SK-N-MC (cell line): Measurements from ENCODE around the gene NDUFAF8.

ENCODE experiments used
- DNase-seq: peaks from one replicate; pipeline ENCODE4 v3.0.0-alpha.2; 2011; ENCODE audit warnings: low read depth, low spot score
- H3K27ac ChIP-seq: fragments of 200-600 bp; sonication (generic); 2 replicates; pipeline ENCODE4 v1.5.1; 2016; ENCODE audit warnings: mixed run types
- H3K36me3 ChIP-seq: fragments of 200-600 bp; sonication (generic); 2 replicates; pipeline ENCODE4 v1.6.1; 2017; ENCODE audit warnings: antibody characterized with exemption, low read length, mixed read lengths; ENCODE audit not compliant: insufficient read depth
- H3K4me3 ChIP-seq: fragments of 200-600 bp; sonication (generic); 2 replicates; pipeline ENCODE4 v1.5.1; 2016
- H3K9ac ChIP-seq: fragments of 200-600 bp; sonication (generic); 2 replicates; pipeline ENCODE4 v1.8.0; 2017; ENCODE audit warnings: mixed run types, mixed read lengths; ENCODE audit not compliant: insufficient read length
- H3K9me3 ChIP-seq: fragments of 200-600 bp; sonication (generic); 2 replicates; pipeline ENCODE4 v1.6.1; 2017; ENCODE audit warnings: low read depth, mild to moderate bottlenecking, antibody characterized with exemption, low read length, moderate library complexity, mixed read lengths
- EZH2 ChIP-seq: fragments of 200-600 bp; sonication (generic); IDR thresholded peaks from one replicate; pipeline ENCODE4 v1.6.1; 2017; ENCODE audit warnings: antibody characterized with exemption
- FOXP2 ChIP-seq: optimal IDR thresholded peaks from 2 replicates; pipeline ENCODE3; 2011; ENCODE audit warnings: mild to moderate bottlenecking, moderate library complexity; ENCODE audit not compliant: insufficient read depth; ENCODE audit errors: extremely low read length, control extremely low read depth
- POLR2AphosphoS5 ChIP-seq: IDR thresholded peaks from 2 replicates; pipeline ENCODE4 v1.6.1; 2012; ENCODE audit warnings: mild to moderate bottlenecking, low read depth, low read length, borderline replicate concordance

The NDUFAF8 gene

DNA sequence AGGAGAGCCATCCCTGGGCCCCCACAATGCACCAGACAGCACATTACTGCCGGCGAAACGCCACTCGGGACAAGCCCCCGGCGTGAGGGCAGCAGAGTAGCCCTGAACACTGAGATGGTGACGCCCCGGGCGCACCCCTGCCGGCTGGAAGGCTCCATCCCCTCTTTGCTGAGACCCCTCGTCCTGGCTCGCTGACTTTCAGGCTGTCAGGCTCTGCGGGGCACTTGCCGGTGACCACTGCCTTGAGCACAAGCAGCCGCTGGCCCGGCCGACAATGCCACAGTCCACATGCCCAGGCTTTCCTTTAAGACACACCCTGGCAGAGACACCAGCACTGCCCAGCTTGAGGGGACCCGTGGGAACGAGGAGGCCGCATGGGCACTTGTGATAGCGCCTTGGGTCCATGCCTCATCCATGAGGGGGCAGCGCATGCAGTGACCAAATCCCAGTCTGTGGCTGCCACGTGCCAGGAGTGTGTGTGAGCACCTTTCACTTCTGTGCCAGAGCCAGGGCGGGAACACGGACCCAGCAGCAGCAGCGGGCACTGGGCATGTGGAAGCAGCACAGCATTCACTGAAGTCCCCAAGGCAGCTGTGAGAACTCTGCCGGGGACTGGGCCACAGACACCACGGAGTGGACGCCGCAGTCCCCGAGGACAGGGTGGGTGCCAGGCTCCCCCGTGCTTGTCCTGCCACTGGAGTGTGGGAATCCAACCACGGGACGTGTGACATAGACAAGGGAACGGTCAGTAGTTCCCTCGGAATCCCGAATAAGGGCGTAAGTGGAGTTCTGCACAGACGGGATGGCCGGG is 24.5 kb downstream of the NDUFAF8 start:
- Histone ChIP-seq H3K27ac (no peak overlapping the region), H3K36me3 (peaks cover 3% of the 10 kb centered on the region; the same call in 1 of the 2 replicates), H3K9me3 (no peaks in the 10 kb centered on the region), H3K4me3 (no peak overlapping the region), H3K9ac (no peak overlapping the region)
- TF ChIP-seq POLR2AphosphoS5 (no peak), EZH2 (no peak), FOXP2 (no peak)
- DNase-seq = no peak

DNA sequence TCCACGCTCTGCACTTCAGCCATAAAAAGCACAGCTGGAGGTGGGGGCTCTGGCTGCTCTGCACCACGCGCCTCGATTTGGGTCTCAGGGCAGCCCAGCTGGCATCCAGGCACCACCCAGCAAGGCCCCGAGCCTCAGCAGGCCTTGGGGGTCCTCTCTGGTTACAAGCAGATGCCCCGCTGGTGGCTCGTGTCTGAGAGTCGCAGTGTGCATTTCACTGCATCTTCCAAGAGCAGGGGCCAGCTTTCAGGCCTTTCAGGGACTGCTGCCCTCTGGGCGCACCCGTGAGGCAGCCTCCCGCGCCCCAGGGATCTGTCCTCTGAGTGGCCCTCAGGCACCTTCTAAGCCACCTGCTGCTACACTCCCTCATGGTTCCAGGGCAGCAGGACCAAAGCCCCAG is 25.5 kb downstream of the NDUFAF8 start:
- no peaks in the 10 kb centered on the region for H3K9me3 ChIP-seq
- H3K36me3 ChIP-seq = peaks cover 3% of the 10 kb centered on the region; the same call in 1 of the 2 replicates
- no peak overlapping the region for H3K9ac ChIP-seq
- no peak for DNase-seq
- TF ChIP-seq EZH2 = no peak
- no peak for TF ChIP-seq POLR2AphosphoS5
- TF ChIP-seq FOXP2 = no peak
- H3K27ac ChIP-seq = no peak overlapping the region
- no peak overlapping the region for H3K4me3 ChIP-seq

DNA sequence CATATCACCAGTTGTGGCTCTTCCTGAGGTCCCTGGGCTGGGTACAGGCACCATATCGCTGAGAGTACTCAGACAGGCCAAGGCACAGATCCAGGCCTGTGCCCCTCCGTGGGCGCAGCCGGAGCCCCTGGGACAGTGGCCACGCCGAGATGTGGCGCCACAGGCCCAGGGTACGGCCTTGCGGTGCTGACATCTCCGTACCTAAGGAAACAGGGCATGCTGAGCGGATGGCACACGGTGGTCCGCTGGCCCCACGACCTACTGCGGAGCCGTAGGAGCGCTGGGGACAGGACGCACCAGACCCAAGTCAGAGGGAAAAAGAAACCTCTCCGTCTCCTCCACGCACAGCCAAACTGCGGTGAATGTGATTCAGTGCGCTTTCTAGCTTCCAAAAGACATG is 26.5 kb downstream of the NDUFAF8 start:
- TF ChIP-seq POLR2AphosphoS5 = no peak
- TF ChIP-seq EZH2 = no peak
- TF ChIP-seq FOXP2 = no peak
- H3K9me3 ChIP-seq = no peaks in the 10 kb centered on the region
- no peak overlapping the region for H3K4me3 ChIP-seq
- no peak overlapping the region for H3K9ac ChIP-seq
- H3K36me3 ChIP-seq = peaks cover 8% of the 10 kb centered on the region; the same call in 1 of the 2 replicates
- H3K27ac ChIP-seq = no peak overlapping the region
- DNase-seq = no peak

DNA sequence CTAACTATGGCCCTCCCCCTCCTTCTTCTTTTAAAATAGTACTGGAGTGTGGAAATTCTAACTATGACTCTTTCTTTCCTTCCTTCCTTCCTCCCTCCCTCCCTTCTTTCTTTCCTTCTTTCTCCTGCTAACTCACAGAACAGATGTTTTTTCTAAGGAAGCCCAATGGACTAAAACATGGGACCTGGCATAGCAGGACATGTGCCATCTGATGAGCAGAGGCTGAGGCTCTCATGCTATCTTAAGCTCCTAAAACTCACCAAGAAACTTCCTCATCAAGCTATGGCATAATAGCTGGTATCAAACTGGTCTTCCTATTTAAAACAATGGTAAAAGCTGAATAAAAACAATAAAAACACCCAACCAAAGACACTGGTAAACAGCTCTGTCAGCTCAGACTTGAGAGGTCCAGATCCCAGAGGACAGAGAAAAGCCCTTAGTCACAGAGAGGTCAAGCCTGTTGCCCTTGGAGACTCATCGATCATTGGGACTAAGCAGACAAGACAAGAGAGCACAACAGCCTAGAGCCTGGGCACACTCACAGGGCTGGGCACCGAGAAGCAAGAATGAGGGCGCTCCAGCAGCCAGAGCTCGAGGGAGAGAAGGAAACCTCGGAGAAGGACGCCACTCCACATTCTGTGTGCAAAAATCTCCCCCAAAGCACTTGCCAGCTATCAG is 28.4 kb downstream of the NDUFAF8 start:
- H3K9me3 ChIP-seq = no peaks in the 10 kb centered on the region
- H3K4me3 ChIP-seq = no peak overlapping the region
- H3K9ac ChIP-seq = no peak overlapping the region
- H3K27ac ChIP-seq = 0 out of 2 replicates have a peak overlapping the region, but pooled peaks have one; percentile 50
- TF ChIP-seq EZH2 (no peak), POLR2AphosphoS5 (no peak), FOXP2 (no peak)
- no peak for DNase-seq
- H3K36me3 ChIP-seq = peaks cover 8% of the 10 kb centered on the region; the same call in 1 of the 2 replicates

DNA sequence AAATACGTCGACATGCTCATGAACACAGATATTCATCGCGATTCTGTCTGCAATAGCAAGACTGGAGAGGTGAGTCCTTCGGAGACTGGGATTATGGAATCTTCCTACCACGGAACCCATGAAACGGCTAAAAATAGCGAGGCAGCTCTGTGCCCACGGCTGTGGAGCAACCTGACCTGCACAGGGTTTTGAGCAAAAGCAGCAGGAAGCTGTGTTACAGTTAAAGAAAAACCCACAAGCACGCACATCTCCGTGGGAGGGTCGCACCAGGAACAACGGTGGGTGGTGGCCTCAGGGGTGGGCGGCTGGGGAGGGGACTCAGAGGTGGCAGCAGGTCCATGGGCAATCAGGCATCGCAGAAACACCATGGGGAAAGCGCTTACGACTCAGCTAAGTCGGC is 31.2 kb downstream of the NDUFAF8 start:
- Histone ChIP-seq H3K27ac (no peak overlapping the region), H3K36me3 (peaks cover 20% of the 10 kb centered on the region; the same call in 1 of the 2 replicates), H3K9me3 (no peaks in the 10 kb centered on the region), H3K9ac (no peak overlapping the region), H3K4me3 (no peak overlapping the region)
- DNase-seq = no peak
- TF ChIP-seq FOXP2 = no peak
- no peak for TF ChIP-seq POLR2AphosphoS5
- no peak for TF ChIP-seq EZH2

DNA sequence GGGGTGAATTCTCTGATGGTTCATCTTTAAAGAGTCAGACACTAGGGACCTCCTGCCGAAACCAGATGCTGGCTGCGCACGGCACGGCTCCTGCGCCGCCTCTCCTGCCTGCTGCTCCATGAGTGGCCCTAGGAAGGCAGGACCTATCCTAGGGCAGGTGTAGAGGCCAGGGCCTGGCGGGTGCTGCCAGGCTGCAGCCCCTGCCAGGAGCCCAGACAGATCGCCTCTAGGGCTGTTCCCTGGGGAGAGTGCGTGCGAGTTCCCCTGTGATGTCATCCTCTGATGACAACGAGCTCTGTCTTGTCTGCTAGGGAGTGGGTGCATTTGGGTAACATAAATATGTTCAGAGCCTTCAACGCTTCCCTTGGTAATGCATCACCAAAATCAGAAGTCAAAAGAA is 32.1 kb downstream of the NDUFAF8 start:
- Histone ChIP-seq H3K4me3 (peak overlapping the region; percentile 18; the same call in 1 of the 2 replicates), H3K27ac (no peak overlapping the region), H3K9me3 (no peaks in the 10 kb centered on the region), H3K36me3 (peaks cover 21% of the 10 kb centered on the region; the same call in 1 of the 2 replicates), H3K9ac (no peak overlapping the region)
- DNase-seq = no peak
- TF ChIP-seq FOXP2 = no peak
- no peak for TF ChIP-seq EZH2
- TF ChIP-seq POLR2AphosphoS5 = no peak

DNA sequence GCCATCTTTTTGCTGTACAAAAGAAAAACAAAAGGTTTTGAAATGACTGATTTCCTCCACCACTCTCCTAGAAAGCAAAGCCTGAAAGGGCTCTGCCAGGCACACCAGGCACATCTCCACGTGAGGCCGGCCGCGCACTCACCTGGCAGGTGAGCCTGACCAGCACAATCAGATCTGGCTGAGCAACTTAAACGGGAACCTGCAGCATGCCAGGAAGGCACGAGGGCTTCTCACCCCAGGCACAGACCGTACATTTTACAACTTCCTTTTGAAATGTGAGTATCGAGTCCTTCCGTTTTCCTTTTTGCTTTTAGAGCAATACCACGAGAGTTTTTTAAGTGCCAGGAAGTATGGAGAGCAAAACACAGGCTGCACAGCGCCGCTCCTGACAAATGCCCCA is 33.5 kb downstream of the NDUFAF8 start:
- Histone ChIP-seq H3K9ac (no peak overlapping the region), H3K36me3 (peaks cover 21% of the 10 kb centered on the region; the same call in 1 of the 2 replicates), H3K27ac (no peak overlapping the region), H3K9me3 (no peaks in the 10 kb centered on the region), H3K4me3 (no peak overlapping the region)
- TF ChIP-seq FOXP2 (no peak), POLR2AphosphoS5 (no peak), EZH2 (no peak)
- no peak for DNase-seq
